NOMO-1 treated with DMSO at 0.1 percent for 48 hours (cell line): ENCODE results near the gene ZNF536.

Experiments
- DNase-seq: peaks from one replicate; lab custom pipeline; 2025; ENCODE audit not compliant: unreplicated experiment; lab: John Stamatoyannopoulos, UW

The ZNF536 gene

DNA sequence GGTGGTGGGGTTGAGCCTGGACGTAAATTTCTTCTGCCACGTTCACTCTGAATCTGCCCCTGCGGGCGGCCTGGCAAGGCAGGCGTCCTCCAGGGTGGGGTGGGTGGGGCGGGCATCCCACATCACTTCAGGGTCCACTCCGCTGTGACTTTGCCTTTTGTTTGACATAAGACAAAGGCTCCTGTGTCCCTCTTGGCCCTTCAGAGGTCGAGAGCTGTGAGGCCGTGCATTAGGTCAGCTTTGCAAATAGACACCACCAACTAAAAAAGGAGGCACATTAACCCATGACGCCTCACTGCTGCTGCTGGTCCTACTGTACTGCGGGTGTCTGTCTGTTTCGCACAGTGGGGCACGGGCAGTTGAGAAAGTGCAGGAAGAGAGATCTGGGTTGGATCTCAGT lies 10.5 kb upstream of the ZNF536 start:
- no peak for DNase-seq

DNA sequence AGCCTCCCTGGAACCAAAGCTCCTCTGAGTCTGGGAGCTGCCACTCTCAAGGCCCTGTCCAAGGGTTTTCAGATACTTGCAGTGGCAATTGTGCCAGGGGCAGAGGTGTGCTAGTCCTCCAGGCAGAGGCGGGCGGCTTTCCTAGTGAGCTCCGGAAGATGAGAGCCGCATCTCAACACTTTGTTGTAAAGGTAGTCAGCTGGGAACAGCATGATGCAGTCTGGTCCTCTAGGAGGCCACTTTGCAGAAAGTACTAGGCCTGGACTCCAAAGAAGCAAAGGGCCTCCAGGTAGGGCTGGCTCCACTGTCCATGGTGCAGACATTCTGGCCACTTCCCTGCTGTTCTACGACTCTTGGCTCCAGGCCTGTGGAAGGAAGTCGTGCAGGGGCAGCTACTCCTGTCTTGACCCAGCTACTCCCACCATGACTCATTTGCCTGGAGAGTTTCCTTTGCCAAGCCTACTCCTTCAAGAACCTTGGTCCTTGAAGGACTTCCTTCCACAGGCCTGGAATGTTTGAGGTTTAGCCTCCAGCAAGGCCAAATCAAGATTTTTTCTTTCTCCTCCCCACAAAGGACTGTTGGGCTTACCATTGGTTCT lies 9.9 kb upstream of the ZNF536 start:
- no peak for DNase-seq

DNA sequence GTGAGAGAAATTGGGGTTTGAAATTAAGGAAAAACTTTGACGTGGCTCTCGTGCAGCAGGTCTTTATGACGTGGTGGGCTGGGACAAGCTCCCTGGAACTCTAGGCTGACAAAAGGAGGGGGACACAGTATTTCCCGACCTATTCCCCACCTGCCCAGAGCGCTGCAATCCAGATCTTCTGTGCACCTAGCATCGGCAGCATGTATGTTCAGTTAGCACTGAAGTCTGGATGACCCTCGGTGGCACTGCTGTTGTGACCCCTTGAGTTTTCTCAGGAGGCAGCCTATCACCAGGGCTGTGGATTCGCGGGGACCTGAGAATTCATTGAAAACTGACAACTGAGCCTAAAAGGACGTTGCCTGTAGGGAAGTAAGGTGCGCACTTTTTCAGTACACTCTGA lies 9.1 kb upstream of the ZNF536 start:
- DNase-seq: no peak

DNA sequence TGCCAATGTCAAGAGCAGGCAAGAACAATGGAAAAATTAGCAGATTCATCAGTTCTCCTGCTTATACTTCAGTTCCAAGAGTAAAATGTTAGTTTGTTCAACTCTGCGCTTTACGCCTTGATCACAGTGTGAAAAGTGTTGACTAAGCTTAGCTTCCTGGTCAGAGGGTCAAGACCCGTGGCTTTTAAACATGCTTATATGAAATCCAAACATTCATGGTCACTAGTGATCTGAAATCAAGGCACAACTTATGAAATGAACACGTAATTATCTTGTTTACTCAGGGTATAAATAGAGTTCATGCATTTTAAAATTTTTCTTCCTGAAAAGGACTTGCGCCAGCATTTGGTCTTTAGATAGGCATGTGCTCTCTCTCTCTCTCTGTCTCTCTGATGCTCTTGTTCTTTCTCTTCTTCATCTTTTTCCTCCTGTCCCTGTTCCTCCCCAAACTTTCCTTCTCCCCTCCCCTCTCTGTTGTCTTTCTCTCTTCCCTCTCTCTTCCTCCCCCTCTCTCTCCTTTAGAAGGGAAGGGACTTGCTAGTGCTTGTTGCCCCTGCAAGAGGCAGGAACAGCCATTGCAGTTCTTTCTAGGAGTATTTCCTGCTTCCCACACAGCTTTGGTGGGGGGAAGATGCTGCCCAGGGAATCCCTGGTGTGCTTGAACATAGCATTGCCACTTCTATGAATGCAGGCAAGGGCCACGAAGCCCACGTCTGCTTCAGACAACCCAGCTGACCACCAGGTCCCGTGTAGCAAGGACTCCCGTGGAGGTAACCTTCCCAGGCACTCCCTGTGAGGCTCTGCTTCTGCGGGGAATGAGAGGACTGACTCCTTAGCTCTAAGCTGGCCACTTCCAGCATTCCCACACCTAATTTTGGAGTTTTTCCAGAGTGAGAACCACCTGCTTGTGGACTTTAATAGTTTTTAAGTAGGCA lies 7.1 kb upstream of the ZNF536 start:
- no peak for DNase-seq

DNA sequence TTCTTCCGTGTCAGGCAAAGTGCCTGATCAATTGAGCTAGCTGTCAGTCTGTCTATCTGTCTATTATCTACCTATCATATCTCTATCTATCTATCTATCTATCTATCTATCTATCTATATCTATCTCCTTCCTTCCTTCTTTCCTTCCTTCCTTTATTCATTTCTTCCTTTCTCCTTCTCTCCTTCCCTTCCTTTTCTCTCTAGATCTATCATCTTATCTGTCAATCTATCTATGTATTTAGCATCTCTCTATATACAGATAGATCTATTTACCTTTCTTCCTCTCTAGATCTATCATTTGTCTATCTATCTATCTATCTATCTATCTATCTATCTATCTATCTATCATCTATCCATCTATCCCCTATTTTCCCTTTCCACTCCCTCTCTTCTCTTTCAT lies 5.9 kb upstream of the ZNF536 start:
- DNase-seq: no peak

DNA sequence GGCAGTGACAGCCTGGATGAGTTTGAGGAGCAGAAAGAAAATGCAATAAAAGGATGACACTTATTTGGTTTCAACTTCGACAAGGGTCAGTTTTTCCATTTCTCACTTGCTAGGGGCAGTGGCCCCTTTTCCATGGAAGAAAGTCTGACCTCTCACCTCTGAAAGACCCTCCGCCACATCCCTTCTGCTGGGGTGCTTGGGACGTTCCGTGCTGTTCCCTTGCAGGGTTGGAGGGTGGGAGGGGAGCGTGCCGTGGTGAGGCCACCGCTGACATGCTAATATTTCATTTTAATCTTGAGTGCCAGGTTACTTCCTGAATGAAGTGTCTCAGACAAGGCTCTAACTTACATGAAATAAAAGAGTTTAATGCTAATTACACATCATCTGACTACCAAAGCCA lies 5.2 kb upstream of the ZNF536 start:
- DNase-seq: no peak

DNA sequence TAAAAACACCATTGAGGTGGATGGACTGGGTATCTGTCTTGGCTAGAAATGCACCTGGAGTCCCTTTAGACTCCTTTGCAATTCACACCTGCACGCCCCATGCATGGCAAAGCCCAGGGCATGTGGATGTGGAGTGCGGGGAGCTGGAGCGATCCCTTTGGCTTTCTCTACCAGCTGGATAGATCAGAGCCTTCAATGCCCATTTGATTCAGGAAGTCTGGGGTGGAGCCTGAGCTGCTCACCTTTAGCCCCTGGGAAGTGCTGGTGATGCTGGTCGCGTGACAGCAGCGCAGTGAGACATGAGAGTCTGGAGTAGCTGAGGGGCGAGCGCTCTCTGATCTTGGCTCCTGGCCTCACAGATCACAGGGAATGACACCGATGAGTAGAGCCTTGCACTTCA lies 4.8 kb upstream of the ZNF536 start:
- DNase-seq: no peak

DNA sequence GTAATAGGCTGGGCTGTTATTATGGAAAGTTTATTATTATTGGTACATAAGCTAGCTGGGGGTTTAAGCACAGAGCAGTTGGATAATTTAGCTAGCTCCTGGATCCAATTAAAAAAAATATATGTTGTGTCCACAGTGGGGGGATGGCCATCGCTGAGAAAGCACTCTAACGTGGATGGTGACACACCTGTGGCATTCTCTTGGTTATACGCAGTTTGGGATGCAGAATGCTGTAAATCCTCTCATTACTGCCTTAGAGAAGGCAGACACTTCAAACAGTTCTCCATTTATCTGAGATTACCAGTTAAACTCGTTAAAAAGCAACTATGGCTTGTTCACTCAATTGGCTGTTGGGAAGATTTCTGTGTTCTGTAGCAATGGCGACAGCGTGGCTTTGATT lies 2.4 kb upstream of the ZNF536 start:
- DNase-seq: no peak

DNA sequence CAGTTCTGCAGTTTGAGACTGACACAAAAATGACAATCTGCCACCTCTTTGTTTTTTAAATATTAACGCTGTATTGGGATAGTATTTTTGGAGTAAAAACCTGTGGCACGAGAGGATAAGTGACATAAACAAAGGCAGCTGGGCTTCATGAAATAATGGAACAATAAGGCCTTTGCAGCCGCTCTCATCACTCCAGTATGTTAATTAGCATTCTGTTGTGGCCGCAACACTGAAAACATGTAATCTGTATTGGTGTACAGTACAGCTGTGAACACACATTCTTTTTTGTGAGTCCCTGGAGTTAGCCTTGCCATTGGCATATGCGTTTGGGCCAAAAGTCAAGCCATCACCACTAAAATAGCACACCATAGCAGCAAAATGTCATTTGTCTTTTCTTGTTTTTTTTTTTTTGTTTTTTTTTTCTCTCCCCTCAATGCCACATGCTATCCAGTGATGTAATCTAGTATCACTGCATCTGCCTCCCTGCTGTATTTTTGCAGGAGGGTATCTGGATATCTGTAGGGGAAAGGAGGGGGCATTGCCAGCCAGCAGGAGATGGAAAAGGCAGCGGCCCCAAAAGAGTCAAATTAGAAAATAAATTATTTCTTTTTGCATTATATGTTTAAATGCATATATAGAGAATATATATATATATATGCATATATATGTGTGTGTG lies 885 bp upstream of the ZNF536 start:
- no peak for DNase-seq

DNA sequence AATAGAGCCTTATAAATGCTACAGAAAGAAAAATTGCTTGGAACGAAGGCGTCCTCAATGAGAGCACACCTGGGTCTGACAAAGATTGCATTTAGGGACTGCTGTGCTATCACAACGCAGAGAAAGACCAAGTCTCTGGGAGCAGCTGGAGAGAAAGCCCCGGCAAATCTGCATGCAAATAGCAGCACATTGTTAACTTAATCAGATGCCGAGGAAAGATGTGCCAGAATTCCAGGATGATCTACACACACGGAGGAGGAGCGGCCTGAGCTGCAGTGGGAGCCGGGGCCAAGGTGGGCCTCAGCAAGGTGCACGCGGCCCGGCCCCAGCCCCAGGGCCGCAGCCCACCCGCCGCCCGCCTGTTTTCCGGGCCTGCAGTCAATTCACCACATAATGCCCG lies 1.4 kb downstream of the ZNF536 start:
- no peak for DNase-seq

DNA sequence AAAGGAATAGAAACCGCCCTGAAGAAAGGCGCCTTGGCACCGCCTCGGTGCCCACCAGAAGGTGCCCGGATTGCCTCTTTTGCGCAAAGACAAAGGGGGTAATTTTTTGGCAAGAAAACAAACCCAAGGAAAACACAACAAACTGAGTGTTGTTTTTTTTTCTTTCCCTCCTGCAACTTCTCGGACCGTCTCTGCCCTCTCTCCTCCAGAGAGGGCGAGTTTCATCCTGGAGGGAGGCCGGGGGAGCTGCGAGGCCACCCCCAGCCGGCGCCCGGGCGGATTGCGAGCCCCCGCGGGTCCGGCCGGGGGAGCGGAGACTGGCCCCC lies 2.3 kb downstream of the ZNF536 start:
- DNase-seq: no peak

DNA sequence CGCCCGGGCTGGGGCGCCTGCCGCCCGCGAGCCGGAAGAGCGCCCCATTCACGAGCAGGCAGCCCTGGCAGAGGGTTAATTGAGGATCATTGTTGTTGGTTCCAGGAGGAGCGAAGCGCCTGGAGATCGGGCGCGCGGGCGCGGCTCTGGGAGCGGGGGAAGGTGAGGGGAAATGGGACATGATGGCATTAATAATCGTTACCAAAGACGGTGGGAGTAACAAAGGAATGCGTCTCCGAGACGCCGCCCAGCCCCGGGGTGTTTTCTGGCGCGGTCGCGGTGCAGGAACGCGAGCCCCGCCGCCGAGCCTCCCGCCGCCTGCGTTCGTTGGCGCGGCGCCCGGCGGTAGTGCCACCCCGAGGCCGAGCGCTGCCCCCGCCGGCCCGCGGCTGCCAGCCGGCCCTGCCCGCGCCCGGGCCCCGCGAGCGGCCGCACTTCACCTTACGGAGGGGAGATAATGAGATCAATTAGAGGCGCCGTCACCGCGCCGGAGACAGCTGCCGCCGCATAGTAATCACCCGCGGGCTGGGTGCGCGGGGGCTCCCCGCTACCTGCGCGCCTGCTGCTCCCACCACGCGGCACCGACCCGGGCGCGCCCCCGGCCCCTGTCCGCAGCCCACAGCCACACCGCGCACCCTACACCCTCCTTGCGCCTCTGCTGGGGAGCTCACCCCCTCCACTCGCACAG lies 2.8 kb downstream of the ZNF536 start:
- no peak for DNase-seq

DNA sequence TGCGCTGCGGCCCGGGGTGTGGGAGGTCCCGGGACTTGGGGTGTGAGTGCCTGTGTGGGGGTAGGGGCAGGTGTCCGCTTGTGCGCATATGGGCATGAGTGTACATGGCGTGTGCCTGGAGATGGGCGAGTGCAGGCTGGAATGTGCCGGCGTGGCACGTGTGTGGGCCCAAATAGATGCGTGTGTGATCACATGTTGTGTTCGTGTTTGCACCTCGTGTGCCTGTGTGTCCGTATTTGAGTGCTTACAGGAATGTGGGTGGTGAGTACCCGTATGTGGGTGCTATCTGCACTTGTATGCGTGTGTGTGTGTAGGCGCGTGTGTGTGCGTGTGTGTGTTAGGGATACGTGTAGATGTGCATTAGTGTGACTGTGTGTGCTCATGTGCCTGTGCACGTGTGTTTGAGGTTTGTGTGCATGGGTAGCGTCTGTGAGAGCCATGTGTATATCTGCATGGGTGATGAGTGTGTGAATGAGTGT lies 3.4 kb downstream of the ZNF536 start:
- no peak for DNase-seq

DNA sequence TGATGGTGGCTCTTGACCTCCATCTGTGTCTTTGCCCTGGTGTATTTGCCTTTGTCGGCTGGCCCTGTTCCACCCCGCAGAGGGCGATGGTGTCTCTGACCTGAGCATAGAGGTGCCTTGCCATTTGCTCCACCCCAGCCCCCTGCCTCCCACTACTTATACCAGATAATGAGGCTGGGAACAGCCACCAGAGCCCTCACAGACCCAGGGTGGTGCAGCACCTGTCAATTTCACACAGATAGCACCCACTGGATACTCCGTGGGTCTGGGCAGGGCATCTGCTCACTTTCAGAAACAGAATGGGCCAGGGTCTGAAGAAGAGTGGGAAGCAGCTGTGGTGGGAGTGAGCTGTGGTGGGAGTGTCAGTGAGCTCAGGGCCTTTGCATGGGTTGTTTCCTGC lies 4.1 kb downstream of the ZNF536 start:
- DNase-seq: no peak

DNA sequence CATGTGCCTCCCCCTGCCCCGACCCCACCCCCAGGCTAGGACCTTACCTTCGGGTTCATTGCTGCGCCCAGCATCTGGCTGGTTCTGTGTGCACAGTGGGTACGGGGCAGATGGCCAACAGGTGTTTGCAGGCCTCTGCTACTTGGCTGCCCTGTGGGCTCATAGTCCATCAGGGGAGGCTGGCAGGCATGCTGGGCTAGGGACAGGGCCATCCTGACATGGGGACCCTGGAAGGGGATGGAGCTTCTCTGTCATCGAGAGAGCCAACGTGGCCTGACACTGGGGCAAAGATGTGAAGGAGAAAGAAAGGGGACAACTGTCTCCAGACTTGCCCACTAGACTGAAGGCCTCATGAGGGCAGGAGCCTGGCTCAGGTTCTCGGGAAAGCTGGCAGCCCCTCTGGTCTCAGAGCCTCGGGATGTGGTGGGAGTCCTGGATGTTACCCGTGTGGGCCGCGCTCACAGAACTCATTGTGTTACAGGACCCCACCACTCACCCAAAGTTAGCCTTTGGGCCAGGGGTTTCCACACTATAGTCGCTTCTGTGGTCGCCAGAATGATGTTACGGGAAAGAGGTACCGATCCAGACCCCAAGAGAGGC lies 4.7 kb downstream of the ZNF536 start:
- DNase-seq: no peak

DNA sequence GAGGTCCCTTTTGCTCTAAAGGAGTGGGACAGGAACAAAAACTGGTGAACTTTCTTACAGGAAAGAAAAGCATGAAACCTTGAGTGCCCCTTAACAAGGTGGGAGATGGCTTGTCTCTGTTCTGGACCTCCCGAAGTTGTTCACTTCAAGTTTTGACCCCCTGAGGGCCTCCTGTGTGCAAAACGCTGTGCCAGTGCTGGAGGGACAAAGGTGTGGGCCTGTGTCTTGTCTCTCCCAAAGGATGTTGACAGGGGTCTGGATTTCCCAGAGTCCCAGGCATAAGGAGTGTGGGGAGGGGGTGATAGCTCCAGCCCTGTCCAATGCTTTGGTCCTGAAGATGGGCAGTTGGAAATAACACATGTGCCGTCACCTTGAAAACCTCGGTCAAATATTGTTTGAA lies 6.5 kb downstream of the ZNF536 start:
- no peak for DNase-seq

DNA sequence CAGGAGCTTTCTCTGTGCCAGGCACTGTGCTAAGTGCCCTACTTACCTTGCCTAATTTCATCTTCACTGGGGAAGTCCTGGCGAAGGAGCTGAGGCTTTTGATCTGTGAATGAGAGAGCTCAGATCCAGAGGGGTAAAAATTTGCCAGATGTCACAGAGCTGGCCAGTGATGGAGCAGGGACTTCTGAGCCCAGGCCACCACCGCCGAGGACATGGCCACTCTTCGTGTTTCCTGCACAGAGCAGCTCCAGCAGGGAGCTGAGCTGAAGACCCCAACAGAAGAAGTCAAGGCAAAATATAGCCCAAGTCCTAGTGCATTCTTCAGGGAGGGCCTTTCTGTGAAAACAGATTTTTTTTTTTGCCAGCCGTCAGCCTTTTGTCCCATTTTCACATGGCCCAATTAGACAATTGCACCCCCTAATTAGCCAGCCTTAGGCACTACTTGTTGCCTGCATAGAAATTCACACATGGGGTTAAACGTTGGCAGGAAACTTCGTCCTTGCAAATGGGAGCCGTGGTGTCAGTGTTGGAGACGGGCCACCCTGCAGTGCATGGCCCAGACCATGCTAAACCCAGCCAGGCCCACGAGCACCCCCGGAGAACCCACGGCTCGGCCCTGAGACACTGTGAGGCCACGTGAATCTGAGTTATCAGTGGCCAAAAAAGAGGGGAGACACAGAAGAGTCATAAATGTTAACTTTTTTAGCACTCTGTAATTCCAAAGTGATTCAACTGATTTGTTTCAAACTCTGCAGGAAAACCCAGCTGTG lies 7.8 kb downstream of the ZNF536 start:
- DNase-seq: no peak

DNA sequence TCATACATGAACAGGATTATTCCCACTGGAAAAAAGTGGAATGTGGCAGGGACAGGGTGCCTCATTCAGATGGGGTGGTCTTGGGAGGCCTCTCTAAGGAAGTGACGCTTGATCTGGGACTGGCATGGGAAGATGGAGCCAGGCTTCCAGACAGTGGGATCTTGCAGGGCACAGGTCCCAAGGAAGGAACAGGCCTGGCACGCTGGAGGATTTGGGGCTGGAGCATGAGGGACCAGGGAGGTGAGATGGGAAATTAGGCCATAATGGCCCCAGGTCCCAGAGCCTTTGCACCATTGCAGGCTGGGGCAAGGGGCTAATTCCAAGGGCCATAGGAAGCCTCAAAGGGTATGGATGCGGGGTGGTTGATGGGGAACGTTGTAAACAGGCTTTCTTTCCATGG lies 9.2 kb downstream of the ZNF536 start:
- DNase-seq: no peak

DNA sequence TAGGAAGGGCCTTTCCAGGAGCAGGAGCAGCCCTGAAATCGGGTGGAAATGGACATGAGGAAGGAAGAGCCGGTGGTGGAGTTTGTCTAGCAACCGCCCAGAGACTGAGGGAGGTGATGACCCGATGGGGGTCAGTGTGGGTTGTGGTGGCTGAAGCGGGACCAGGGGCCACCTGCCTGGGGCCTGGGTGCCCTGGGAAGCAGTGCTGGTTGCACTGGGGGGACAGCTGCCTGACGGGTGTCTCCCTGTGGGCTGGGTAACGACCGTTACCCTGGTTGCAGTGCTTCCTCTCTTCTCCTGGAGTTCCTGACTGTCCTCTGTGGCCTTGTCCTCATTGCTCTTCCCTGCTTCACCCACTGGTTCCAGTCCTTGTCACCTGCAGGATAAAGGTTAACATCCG lies 13.0 kb downstream of the ZNF536 start:
- no peak for DNase-seq

DNA sequence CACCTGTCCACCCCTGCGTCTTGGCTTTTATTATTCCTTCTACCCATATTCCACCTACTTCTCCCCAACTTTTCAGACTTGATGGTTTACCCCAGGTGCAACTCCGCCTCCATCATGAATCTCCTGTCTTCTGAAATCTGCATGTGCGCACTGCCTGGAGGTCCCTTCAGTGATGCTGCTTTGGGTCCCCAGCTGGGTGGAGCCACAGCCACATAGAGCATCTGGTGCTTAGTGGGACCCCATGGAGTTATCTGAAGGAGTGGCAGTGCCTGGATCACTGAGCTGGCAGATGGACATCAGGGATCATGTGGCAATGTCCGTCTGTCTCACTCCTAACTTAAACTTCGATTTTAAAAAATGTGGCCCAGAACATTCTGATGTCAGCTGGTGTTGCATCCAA lies 13.5 kb downstream of the ZNF536 start:
- DNase-seq: no peak
